ENCODE results near the gene TSPAN9.

DNA sequence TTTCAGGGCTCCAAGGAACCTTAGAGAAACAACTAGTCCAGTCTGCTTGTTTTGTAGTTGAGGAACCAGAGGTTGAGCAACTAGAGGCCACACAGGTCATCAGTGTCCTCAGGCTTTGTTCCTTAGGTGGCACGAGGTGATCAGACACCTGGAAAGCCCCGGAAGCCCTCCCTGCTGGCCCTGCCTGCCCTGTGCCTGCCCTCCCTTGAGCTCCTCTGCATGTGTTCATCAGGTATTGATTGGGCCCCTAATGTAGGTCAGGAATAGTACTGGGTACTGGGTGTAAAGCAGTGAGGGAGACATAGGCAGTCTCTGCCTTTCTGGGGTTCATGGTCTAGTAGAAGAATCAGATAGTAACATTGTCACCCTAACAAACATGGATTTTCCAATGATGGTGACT is 114.3 kb downstream of the TSPAN9 start:
- TF ChIP-seq, protein P1, sequence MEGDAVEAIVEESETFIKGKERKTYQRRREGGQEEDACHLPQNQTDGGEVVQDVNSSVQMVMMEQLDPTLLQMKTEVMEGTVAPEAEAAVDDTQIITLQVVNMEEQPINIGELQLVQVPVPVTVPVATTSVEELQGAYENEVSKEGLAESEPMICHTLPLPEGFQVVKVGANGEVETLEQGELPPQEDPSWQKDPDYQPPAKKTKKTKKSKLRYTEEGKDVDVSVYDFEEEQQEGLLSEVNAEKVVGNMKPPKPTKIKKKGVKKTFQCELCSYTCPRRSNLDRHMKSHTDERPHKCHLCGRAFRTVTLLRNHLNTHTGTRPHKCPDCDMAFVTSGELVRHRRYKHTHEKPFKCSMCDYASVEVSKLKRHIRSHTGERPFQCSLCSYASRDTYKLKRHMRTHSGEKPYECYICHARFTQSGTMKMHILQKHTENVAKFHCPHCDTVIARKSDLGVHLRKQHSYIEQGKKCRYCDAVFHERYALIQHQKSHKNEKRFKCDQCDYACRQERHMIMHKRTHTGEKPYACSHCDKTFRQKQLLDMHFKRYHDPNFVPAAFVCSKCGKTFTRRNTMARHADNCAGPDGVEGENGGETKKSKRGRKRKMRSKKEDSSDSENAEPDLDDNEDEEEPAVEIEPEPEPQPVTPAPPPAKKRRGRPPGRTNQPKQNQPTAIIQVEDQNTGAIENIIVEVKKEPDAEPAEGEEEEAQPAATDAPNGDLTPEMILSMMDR (conservative IDR thresholded peaks at IDR 0.05) = no peak
- TF ChIP-seq EZH2 (IDR thresholded peaks at IDR 0.05; ENCODE audit: low read depth) = no peak
